MM.1S (cell line): Measurements from ENCODE around the gene LANCL1.

Experiments used
- DNase-seq: peaks from one replicate; pipeline ENCODE4 v3.0.0-alpha.2; 2015
- H2AFZ ChIP-seq: fragments of 300-600 bp; sonication (generic); 2 replicates; pipeline ENCODE4 v1.6.0; 2016; ENCODE audit warnings: antibody characterized with exemption, low read length
- H3F3A ChIP-seq: fragments of 300-600 bp; sonication (generic); 2 replicates; pipeline ENCODE4 v1.6.1; 2016; ENCODE audit warnings: mild to moderate bottlenecking, antibody characterized with exemption, low read length, moderate library complexity, mixed read lengths; ENCODE audit not compliant: insufficient read depth
- H3K27ac ChIP-seq: fragments of 300-600 bp; sonication (generic); 2 replicates; pipeline ENCODE4 v1.5.1; 2016; ENCODE audit warnings: mild to moderate bottlenecking, low read length
- H3K27me3 ChIP-seq: fragments of 300-600 bp; sonication (generic); replicated peaks from 2 replicates; pipeline ENCODE4 v1.6.0; 2016; ENCODE audit warnings: low read length; ENCODE audit not compliant: insufficient read depth
- H3K36me3 ChIP-seq: fragments of 300-600 bp; sonication (generic); replicated peaks from 2 replicates; pipeline ENCODE4 v1.6.1; 2016; ENCODE audit warnings: mild to moderate bottlenecking, low read length, mixed read lengths; ENCODE audit not compliant: insufficient read depth
- H3K4me1 ChIP-seq: fragments of 300-600 bp; sonication (generic); 2 replicates; pipeline ENCODE4 v1.6.1; 2016; ENCODE audit warnings: low read length, mixed read lengths
- H3K4me2 ChIP-seq: fragments of 300-600 bp; sonication (generic); 2 replicates; pipeline ENCODE4 v1.6.0; 2016; ENCODE audit warnings: low read depth, low read length
- H3K4me3 ChIP-seq: fragments of 300-600 bp; sonication (generic); 2 replicates; pipeline ENCODE4 v1.5.1; 2016; ENCODE audit warnings: low read length, mixed read lengths
- H3K79me2 ChIP-seq: fragments of 300-600 bp; sonication (generic); 2 replicates; pipeline ENCODE4 v1.6.1; 2016; ENCODE audit warnings: mixed run types, low read length, mixed read lengths
- H3K9ac ChIP-seq: fragments of 300-600 bp; sonication (generic); 2 replicates; pipeline ENCODE4 v1.6.1; 2016; ENCODE audit warnings: low read length, mixed read lengths
- H3K9me2 ChIP-seq: fragments of 300-600 bp; sonication (generic); replicated peaks from 2 replicates; pipeline ENCODE4 v1.6.1; 2016; ENCODE audit warnings: mild to moderate bottlenecking, low read length, mixed read lengths; ENCODE audit not compliant: insufficient read depth
- H3K9me3 ChIP-seq: fragments of 300-600 bp; sonication (generic); replicated peaks from 2 replicates; pipeline ENCODE4 v1.6.1; 2016; ENCODE audit warnings: mild to moderate bottlenecking, low read length, mixed read lengths; ENCODE audit not compliant: insufficient read depth
- H4K20me1 ChIP-seq: fragments of 300-600 bp; sonication (generic); 2 replicates; pipeline ENCODE4 v1.6.1; 2016; ENCODE audit warnings: mild to moderate bottlenecking, low read length, moderate library complexity, mixed read lengths; ENCODE audit not compliant: insufficient read depth
- CTCF ChIP-seq: fragments of 300-600 bp; sonication (generic); IDR thresholded peaks from 2 replicates; pipeline ENCODE4 v1.5.1; 2016; ENCODE audit warnings: antibody characterized with exemption, low read length, mixed read lengths
- EZH2 ChIP-seq: fragments of 300-600 bp; sonication (generic); optimal IDR thresholded peaks from 2 replicates; pipeline ENCODE3; 2017; ENCODE audit warnings: low read depth, mild to moderate bottlenecking, antibody characterized with exemption, low read length, mixed read lengths
- EZH2phosphoT487 ChIP-seq: fragments of 300-600 bp; sonication (generic); IDR thresholded peaks from 2 replicates; pipeline ENCODE4 v1.6.1; 2018; ENCODE audit warnings: antibody characterized with exemption, low read length

LANCL1 gene

GRCh38 chr2:210477496-210477895, 937 bp upstream of the LANCL1 start:
- H3K36me3 ChIP-seq = no peaks in the 10 kb centered on the region
- H3K9ac ChIP-seq = peak overlapping the region; percentile 81; the same call in 1 of the 2 replicates
- H3F3A ChIP-seq = no peaks in the 10 kb centered on the region
- DNase-seq = peak; percentile 38
- H4K20me1 ChIP-seq = no peaks in the 10 kb centered on the region
- peak overlapping the region; percentile 95 for H2AFZ ChIP-seq
- H3K79me2 ChIP-seq = peaks cover 4% of the 10 kb centered on the region; the same call in 1 of the 2 replicates
- H3K4me2 ChIP-seq = peak overlapping the region; percentile 70
- H3K4me3 ChIP-seq = peak overlapping the region; percentile 89
- H3K27ac ChIP-seq = no peak overlapping the region
- no peak for TF ChIP-seq CTCF
- no peak for TF ChIP-seq EZH2
- TF ChIP-seq EZH2phosphoT487 = no peak
- no peaks in the 10 kb centered on the region for H3K9me3 ChIP-seq
- H3K4me1 ChIP-seq = 0 out of 2 replicates have a peak, but pooled peaks cover 4% of the 10 kb centered on the region
- no peaks in the 10 kb centered on the region for H3K9me2 ChIP-seq
- H3K27me3 ChIP-seq = no peaks in the 10 kb centered on the region

- H3K27ac ChIP-seq = no peak overlapping the region
- H2AFZ ChIP-seq = peak overlapping the region; percentile 95; the same call in 1 of the 2 replicates
- H3K4me1 ChIP-seq = 0 out of 2 replicates have a peak, but pooled peaks cover 4% of the 10 kb centered on the region
- H3K9me2 ChIP-seq = no peaks in the 10 kb centered on the region
- H3K9me3 ChIP-seq = no peaks in the 10 kb centered on the region
- H3K79me2 ChIP-seq = peaks cover 4% of the 10 kb centered on the region; the same call in 1 of the 2 replicates
- H3F3A ChIP-seq = no peaks in the 10 kb centered on the region
- H3K4me3 ChIP-seq = peak overlapping the region; percentile 89
- no peak for TF ChIP-seq EZH2phosphoT487
- no peak for TF ChIP-seq CTCF
- no peak for TF ChIP-seq EZH2
- peak overlapping the region; percentile 81; the same call in 1 of the 2 replicates for H3K9ac ChIP-seq
- H4K20me1 ChIP-seq = no peaks in the 10 kb centered on the region
- no peak for DNase-seq
- no peaks in the 10 kb centered on the region for H3K27me3 ChIP-seq
- H3K4me2 ChIP-seq = peak overlapping the region; percentile 70
- no peaks in the 10 kb centered on the region for H3K36me3 ChIP-seq
These were observed 853 bp downstream of the LANCL1 start for GRCh38 chr2:210475706-210476105.

- Histone ChIP-seq H2AFZ (no peak overlapping the region), H3K4me3 (no peak overlapping the region), H4K20me1 (no peaks in the 10 kb centered on the region), H3K9me3 (no peaks in the 10 kb centered on the region), H3K27ac (no peak overlapping the region), H3K4me1 (0 out of 2 replicates have a peak, but pooled peaks cover 4% of the 10 kb centered on the region), H3F3A (no peaks in the 10 kb centered on the region), H3K9ac (no peak overlapping the region), H3K9me2 (no peaks in the 10 kb centered on the region), H3K79me2 (peaks cover 4% of the 10 kb centered on the region; the same call in 1 of the 2 replicates), H3K4me2 (no peak overlapping the region), H3K27me3 (no peaks in the 10 kb centered on the region), H3K36me3 (no peaks in the 10 kb centered on the region)
- TF ChIP-seq CTCF (no peak), EZH2phosphoT487 (no peak), EZH2 (no peak)
- DNase-seq = no peak
These were observed 1.8 kb downstream of the LANCL1 start for GRCh38 chr2:210474776-210475175.
